Activated CD4-positive, alpha-beta T cell treated with anti-CD3 and anti-CD28 coated beads, Interleukin-2, amount 50 U/mL, for 16 hours (primary cell): ENCODE results near the gene PYHIN1.

Experiments used
- DNase-seq: peaks from one replicate; pipeline ENCODE4 v3.0.0-alpha.2; 2020

Gene PYHIN1

DNA sequence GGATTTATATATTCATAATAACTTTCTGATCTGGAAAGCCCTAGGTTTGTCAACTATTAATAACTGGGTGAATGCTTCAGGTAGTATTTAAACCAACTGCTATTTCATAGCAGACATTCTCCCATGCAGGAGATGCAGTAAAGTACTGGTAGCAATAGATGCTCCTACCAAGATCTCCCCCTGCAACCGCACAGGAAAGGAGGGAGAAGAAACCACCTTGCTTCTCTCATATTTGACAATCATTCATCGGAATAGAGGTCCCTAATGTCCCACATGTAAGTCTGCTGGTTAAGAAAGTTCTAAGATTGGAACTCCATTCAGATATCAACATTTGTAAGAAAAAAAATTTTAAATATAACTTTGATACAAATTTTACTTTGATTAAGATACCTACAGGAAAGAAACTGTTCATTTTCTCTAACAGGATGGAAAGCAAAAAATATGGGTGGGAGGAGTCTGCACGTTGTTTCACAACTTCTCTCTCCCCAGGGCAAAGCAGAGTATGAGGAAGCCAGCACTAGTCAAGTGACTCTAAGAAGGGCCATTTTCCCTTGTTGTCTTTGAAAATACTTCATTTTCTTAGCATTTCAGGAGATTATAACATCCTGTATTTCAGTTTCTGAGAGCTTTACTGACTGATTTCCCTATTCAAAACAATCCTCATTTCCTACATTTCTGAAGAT lies at the start of gene PYHIN1:
Gene PYHIN1 (plus strand): TSS at position 498 of the 683 bp plus-strand sequence. CDS start 5,359 bp downstream, outside the sequence.
- DNase-seq, result peak; percentile 56

GRCh38 chr1:158893654-158894053 lies 37.7 kb upstream of the PYHIN1 start:
- DNase-seq, result no peak

DNA sequence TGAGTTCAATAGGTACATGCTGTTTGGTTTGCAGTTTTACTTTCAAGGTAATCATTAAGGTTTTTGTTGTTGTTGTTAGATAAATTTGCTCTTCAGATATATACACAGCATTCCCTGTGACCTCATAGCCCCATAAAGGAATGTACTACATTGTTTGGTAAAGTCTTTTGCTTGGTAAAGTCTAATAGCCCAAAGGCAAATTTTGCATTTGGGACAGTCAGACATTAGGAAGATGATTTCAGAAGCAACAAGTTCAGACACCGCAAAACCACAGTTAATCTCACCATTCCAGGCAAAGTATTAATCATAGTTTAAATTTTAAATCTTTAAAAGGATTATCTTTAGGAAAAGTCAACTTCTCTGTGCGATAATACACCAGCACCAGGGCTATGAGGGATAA lies 32.6 kb upstream of the PYHIN1 start:
- no peak for DNase-seq

DNA sequence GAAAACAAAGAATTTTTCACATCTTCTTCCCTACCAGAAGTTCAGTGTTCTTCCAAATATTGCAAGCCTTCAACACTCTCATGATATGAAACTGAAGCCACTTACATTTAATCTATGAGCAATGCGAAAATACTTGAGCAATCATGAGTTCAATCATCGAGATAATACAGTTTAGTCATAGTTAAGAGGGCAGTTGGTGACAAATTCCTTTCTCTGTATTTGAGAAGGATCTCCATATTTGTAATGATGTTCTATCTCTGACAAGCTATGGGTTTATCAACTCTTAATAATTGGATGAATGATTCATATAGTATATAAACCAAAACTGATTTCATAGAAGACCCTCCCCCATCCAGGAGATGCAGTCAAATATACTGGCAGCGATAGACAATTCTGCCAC lies 29.7 kb upstream of the PYHIN1 start:
- peak; percentile 39 for DNase-seq

DNA sequence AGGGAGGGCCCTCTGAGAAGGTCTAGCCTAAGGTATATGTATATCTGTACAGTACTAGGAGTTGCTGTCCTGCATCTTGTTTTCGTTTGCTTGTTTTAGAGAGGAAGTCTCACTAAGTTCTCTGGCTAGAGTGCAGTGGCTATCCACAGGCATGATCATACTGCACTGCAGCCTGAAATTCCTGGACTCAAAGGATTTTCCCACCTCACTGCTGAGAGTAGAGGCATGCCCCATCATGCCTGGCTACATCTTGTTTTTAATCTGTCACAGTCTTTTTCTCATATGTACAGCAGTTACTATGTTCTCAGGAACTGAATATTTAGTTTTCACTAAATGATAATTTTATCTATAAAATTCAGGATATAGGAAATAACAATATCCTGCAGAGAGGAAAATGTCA lies 15.3 kb upstream of the PYHIN1 start:
- no peak for DNase-seq

- DNase-seq, result no peak
Observed at GRCh38 chr1:158924677-158925076, 6.7 kb upstream of the PYHIN1 start.

DNA sequence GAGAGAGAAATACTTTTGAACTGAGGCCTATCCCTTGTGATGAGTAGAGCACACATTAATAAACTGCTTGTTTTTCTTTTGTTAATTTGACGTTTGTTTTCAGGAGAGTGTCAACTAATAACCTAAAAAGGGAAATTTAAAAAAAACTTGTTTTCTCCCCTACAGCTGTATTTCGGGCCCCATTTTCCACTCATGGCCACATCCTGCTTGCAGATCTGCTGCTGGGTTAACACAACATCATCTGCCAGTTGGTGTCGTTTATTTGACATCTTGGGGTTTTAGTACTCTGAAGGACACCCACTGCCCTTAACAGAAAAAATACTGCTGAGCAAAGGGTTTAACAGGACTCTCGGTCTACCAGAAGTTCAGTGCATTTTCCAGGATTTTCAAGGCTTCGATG lies 848 bp upstream of the PYHIN1 start:
- peak; percentile 57 for DNase-seq

- peak; percentile 37 for DNase-seq
Observed at GRCh38 chr1:158932171-158932570, 819 bp downstream of the PYHIN1 start.

GRCh38 chr1:158933621-158934020 lies 2.3 kb downstream of the PYHIN1 start:
- peak; percentile 67 for DNase-seq

DNA sequence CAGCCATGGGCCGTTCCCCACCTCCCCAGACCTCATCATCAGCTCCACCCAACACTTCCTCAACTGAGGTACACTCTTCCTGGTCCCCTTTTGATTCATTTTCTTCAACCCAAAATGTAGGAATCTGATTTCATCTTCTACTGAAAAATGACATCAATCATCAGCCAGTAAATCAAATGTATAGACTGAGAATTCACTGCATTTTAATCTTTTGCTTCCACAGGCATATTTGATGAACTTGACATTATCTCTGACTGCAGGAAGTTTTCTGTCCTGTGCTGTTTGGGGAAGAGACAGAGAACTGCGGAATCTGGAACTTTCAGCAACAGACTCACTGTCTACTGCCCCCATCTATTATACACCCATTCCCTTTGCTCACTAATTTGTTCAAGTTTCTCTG lies 7.8 kb downstream of the PYHIN1 start:
- no peak for DNase-seq

GRCh38 chr1:158941317-158941716 lies 10.0 kb downstream of the PYHIN1 start:
- DNase-seq, result no peak

GRCh38 chr1:158942490-158942889 lies 11.1 kb downstream of the PYHIN1 start:
- DNase-seq, result peak; percentile 27

DNA sequence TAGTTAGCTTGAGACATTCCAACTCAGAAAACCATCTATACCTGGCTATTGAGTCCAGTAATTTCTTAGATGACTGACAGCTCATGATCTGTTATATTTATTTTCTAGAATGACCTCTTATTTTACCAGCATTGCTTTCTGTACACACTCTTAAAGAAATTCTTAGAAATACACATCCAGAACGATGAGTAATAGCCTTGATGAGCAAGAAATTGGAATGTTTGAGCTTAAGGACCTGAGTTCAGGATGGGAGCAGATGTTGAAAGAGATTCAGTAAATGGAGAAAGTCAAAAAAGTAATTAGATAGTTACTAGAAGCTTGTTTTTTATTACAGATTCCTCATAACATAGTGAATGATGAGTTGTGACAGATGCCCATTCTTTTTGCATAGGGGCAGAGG lies 11.7 kb downstream of the PYHIN1 start:
- no peak for DNase-seq

- no peak for DNase-seq
Observed at GRCh38 chr1:158945061-158945460, 13.7 kb downstream of the PYHIN1 start.

- DNase-seq, result no peak
Observed at GRCh38 chr1:158946785-158947184, 15.4 kb downstream of the PYHIN1 start.

DNA sequence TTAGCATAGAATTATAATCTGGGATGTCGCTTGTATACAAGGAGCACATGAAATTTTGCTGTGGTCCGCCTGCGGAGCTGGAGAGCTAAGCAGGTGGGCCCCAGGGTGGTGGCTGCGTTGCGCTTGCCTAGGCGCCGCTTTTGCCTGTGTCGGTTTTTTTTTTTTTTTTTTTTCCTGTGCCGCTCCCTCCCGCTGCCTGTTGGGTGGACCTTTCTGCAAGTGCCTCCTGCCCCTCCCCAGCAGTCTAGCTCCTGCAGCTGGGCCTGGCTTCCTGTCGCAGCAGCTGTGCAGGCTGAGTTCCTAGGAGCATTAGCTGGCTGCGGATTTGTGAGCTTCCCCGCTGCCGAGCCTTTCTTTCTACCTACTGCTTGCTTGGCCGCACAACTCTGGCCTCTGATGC lies 20.6 kb downstream of the PYHIN1 start:
- no peak for DNase-seq

- no peak for DNase-seq
Observed at GRCh38 chr1:158952416-158952815, 21.1 kb downstream of the PYHIN1 start.

DNA sequence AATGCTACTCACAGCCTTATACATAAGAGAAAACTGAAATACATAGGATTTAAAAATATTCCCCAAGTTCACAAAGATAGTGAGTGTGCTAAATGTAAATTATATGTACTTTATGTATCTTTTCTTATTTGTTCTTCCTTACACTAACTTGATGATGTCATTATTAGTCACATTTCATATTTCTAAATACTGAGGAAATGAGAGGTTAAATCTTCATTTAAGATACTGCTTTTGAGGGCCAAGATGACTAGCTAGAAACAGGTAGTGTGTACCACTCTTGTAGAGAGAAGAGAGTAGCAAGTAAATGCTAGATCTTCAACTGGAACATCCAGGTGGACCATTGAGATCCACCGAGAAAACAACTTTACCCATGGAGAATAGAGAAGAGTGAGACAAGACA lies 29.8 kb downstream of the PYHIN1 start:
- no peak for DNase-seq

DNA sequence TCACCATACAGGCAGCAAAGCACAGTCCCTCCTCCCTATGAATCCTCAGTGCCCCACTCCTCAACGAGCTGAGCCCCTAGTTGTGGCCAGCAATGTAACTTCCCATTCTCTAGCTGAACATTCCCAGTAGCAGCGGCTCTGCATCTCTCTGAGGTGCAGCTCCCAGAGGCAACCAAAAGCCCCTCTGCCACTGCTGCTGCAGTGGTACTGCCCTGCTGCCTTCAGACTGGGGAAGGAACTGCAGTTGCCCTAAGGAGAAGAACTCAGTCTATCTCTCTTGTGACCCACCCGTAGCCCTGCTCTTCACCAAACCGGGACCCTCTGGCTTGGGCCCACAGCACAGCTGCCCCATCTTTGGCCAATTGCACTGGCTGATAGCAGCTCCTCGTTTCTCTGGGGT lies 31.6 kb downstream of the PYHIN1 start:
- DNase-seq, result no peak

DNA sequence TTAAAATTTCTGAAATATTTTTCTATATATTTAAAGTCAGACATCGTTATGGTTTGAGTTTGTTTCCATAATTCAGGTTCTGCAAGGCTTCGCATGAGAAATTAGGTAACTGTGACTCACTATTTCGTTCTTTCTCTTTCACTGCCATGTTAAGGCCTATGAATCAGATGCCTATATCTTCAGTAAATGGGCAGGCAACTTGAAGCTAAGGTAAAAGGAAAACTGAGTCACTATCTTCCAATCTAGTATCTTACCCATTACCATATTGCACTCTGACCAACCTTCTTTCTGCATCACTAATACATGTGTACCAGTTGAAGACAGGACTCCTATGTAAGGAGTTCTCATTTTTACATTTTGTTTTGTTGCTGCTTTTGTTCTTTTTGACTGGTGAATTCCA lies 37.8 kb downstream of the PYHIN1 start:
- DNase-seq, result peak; percentile 73

- peak; percentile 26 for DNase-seq
Observed at GRCh38 chr1:158969855-158970254, 38.5 kb downstream of the PYHIN1 start.

DNA sequence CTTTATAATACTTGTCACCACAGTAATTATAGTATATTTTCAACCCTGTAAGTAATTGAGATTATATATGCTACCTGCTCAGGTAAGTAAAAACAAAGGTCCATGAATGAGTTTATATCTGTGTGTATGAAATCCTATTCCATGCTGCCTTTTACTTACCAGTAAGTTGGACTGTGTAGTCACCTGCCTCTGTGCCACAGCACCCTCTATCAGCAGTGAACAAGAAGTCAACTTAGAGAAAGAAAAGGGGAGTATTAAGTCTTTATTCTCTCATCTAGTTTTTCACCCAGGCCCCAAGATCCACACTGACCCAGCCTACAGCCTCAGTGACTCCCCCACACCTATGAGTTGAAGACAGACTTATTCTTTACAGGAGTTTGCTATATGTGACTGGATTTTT lies 41.5 kb downstream of the PYHIN1 start:
- no peak for DNase-seq

- no peak for DNase-seq
Observed at GRCh38 chr1:158976219-158976618, 44.9 kb downstream of the PYHIN1 start.

DNA sequence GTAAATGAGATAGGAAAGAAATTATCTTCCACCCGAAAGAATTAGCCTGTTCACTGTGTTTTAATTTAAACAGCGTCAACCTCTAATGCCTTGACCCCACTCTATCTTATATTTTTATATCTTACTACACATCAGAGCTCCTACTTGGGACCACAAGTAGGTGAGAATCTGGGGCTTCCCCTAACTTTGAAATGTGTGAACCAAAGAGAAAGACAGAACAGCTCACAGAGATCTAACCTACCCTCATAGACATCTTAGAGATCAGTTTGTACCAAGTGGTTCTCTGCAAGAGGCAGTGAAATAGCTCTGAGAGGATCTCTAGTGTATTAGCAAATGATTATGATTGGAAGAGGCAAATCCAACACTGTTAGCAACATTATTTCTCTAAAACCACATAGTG lies 47.4 kb downstream of the PYHIN1 start:
- no peak for DNase-seq

GRCh38 chr1:158979229-158979628 lies 47.9 kb downstream of the PYHIN1 start:
- no peak for DNase-seq
